Measurements from ENCODE around the gene TRIM17.

GRCh38 chr1:228452194-228453021, 35.7 kb upstream of the TRIM17 start:
- TF ChIP-seq CTCF (IDR thresholded peaks at IDR 0.05; ENCODE audit: low read length), result no peak
- TF ChIP-seq EZH2 (optimal IDR thresholded peaks at IDR 0.05; ENCODE audit: low read depth, low read length), result no peak
- no peak for TF ChIP-seq EZH2phosphoT487 (IDR thresholded peaks at IDR 0.05; ENCODE audit: low read length)
